SK-N-SH treated with all-trans-retinoic acid at 6 μM for 48 hours (cell line): Measurements from ENCODE around the gene SLAMF7.

ENCODE experiments used
- ESRRG ChIP-seq: fragments of 250-450 bp; sonication (Bioruptor Pico); IDR thresholded peaks from 2 replicates; pipeline ENCODE4 v1.6.1; 2021; ENCODE audit warnings: mild to moderate bottlenecking
- PATZ1 ChIP-seq: fragments of 250-450 bp; sonication (Bioruptor Pico); IDR thresholded peaks from 2 replicates; pipeline ENCODE4 v1.8.0; 2020; ENCODE audit warnings: mild to moderate bottlenecking, moderate library complexity, borderline replicate concordance

GRCh38 chr1:160724465-160725242, 14.4 kb upstream of the SLAMF7 start:
- TF ChIP-seq ESRRG (no peak), PATZ1 (no peak)
